Body of pancreas (tissue), 4 donors: ENCODE results near the gene ODF2. TPM values are rescaled to one million over a fixed set of nuclear protein-coding genes. Genes with fewer than 3 reads are reported as not detected.
"Not testable (repeated sequence)": the region's sequence is repeated elsewhere in the genome, so short reads cannot be mapped to it uniquely, and the experiment has no call there.

ENCODE experiments used
- ATAC-seq: fragments of 150-250 bp; one replicate; pipeline ENCODE4 v1.9.1; 2016
- DNase-seq, 4 donors: peaks; one replicate each; pipeline ENCODE4 v3.0.0-alpha.2; 2019
- H3K27ac ChIP-seq, 4 donors: fragments of 200-600 bp; sonication (generic); 1 replicate in 3 of 4; 2 replicates in 1 of 4; pipeline versions ENCODE4 v1.5.1 to v1.6.1; 2016 to 2019; ENCODE audit warnings: mild to moderate bottlenecking in 1 of 4, mixed read lengths in 1 of 4, moderate library complexity in 1 of 4
- H3K27me3 ChIP-seq, 2 donors: fragments of 200-600 bp; sonication (generic); one replicate each; pipeline ENCODE4 v1.6.0; 2016; ENCODE audit warnings: mild to moderate bottlenecking in 1 of 2
- H3K36me3 ChIP-seq, 2 donors: fragments of 200-600 bp; sonication (generic); replicated peaks in 1 of 2; 2 replicates each; pipeline ENCODE4 v1.5.1; 2016; ENCODE audit warnings: low read depth in 2 of 2; ENCODE audit not compliant: insufficient read depth in 1 of 2
- H3K4me1 ChIP-seq: fragments of 200-600 bp; sonication (generic); one replicate; pipeline ENCODE4 v1.6.0; 2016
- H3K4me3 ChIP-seq, 2 donors: fragments of 200-600 bp; sonication (generic); 1 replicate in 1 of 2; 2 replicates in 1 of 2; pipeline ENCODE4 v1.5.1; 2016 to 2019
- H3K9me3 ChIP-seq, 3 donors: fragments of 200-600 bp; sonication (generic); 1 replicate in 2 of 3; 2 replicates in 1 of 3; pipeline ENCODE4 v1.5.1; 2016
- CTCF ChIP-seq, 7 experiments: fragments of 450-650 bp in 4 of 7; fragments of 200-600 bp in 3 of 7; sonication (generic) in 3 of 7; IDR thresholded peaks; one replicate each; pipeline ENCODE4 v1.5.1; 2016 to 2019; ENCODE audit warnings: antibody characterized with exemption in 7 of 7
- POLR2A ChIP-seq, 3 donors: fragments of 450-650 bp; IDR thresholded peaks; one replicate each; pipeline ENCODE4 v1.6.1; 2016; ENCODE audit warnings: antibody characterized with exemption in 3 of 3, mild to moderate bottlenecking in 2 of 3
- WGBS, 2 donors: methylation state at CpG; one replicate each; pipeline ENCODE4 v1.1.5; 2017; 5-methylcytosine and 5-hydroxymethylcytosine counted together
- intact Hi-C: fragments of 100-400 bp; cut with DNase I; formaldehyde crosslinking; loops from one replicate; pipeline ENCODE4 v1.15.1; 2023
- total RNA-seq, 2 donors: library from RNA; depleted of rRNA; stranded (reverse); fragments of >200 nt; gene quantifications; one replicate each; pipeline ENCODE4 v1.1.0, GENCODE V29; 2016

Gene ODF2
- total RNA-seq, 2 donors from 2014 or later: 14.3 to 23.4 TPM

- intact Hi-C loops: no loop called here
- DNase-seq (no peak), ATAC-seq (no peak)
- peaks cover 0 to 13% of the 10 kb centered on the region in 2 donors for H3K36me3 ChIP-seq
- no peaks in the 10 kb centered on the region for H3K27me3 ChIP-seq
- H3K4me1 ChIP-seq: no peaks in the 10 kb centered on the region
- H3K4me3 ChIP-seq: no peak overlapping the region
- 62 to 69% methylated on average over 6 of the region's 6 CpGs for WGBS, 2 donors
- no peak for TF ChIP-seq POLR2A (IDR thresholded peaks at IDR 0.05)
- no peak for TF ChIP-seq CTCF (IDR thresholded peaks at IDR 0.05)
- H3K27ac ChIP-seq: no peak overlapping the region
- H3K9me3 ChIP-seq: no peaks in the 10 kb centered on the region
These were observed 40.1 kb downstream of the ODF2 start for GRCh38 chr9:128495804-128496417.

GRCh38 chr9:128497824-128498610 is 42.2 kb downstream of the ODF2 start:
- intact Hi-C loops: no loop called here
- DNase-seq (no peak), ATAC-seq (no peak)
- TF ChIP-seq POLR2A (IDR thresholded peaks at IDR 0.05) (no peak), CTCF (IDR thresholded peaks at IDR 0.05) (no peak)
- Histone ChIP-seq H3K4me3 (no peak overlapping the region), H3K27me3 (no peaks in the 10 kb centered on the region), H3K9me3 (no peaks in the 10 kb centered on the region), H3K36me3 (peaks cover 0 to 11% of the 10 kb centered on the region in 2 donors), H3K4me1 (no peaks in the 10 kb centered on the region), H3K27ac (no peak overlapping the region)
- WGBS, 2 donors: 89 to 90% methylated on average over 11 of the region's 11 CpGs

GRCh38 chr9:128498911-128499310 is 43.1 kb downstream of the ODF2 start:
- intact Hi-C loops: no loop called here
- 94 to 95% methylated on average over 9 of the region's 9 CpGs for WGBS, 2 donors
- H3K9me3 ChIP-seq: no peaks in the 10 kb centered on the region
- TF ChIP-seq CTCF (IDR thresholded peaks at IDR 0.05) (no peak), POLR2A (IDR thresholded peaks at IDR 0.05) (no peak)
- H3K36me3 ChIP-seq: peaks cover 0 to 11% of the 10 kb centered on the region in 2 donors
- ATAC-seq: no peak
- no peak for DNase-seq
- H3K27ac ChIP-seq: no peak overlapping the region
- H3K27me3 ChIP-seq: no peaks in the 10 kb centered on the region
- H3K4me3 ChIP-seq: no peak overlapping the region
- H3K4me1 ChIP-seq: peaks cover 5% of the 10 kb centered on the region

- Histone ChIP-seq H3K4me1 (peaks cover 7% of the 10 kb centered on the region), H3K36me3 (peaks cover 0 to 11% of the 10 kb centered on the region in 2 donors), H3K9me3 (no peaks in the 10 kb centered on the region), H3K4me3 (no peak overlapping the region), H3K27me3 (no peaks in the 10 kb centered on the region), H3K27ac (no peak overlapping the region)
- DNase-seq: no peak
- no peak for ATAC-seq
- TF ChIP-seq POLR2A (IDR thresholded peaks at IDR 0.05): no peak
- no peak for TF ChIP-seq CTCF (IDR thresholded peaks at IDR 0.05)
- intact Hi-C loops: no loop called here
- 86 to 90% methylated on average over 8 to 15 of the region's 15 CpGs for WGBS, 2 donors
These were observed 44.1 kb downstream of the ODF2 start for GRCh38 chr9:128499920-128500319.

GRCh38 chr9:128503415-128503825 is 47.6 kb downstream of the ODF2 start:
- H3K4me1 ChIP-seq: peaks cover 22% of the 10 kb centered on the region
- H3K4me3 ChIP-seq, DNase-seq, H3K27ac ChIP-seq, H3K9me3 ChIP-seq, H3K27me3 ChIP-seq, ATAC-seq, H3K36me3 ChIP-seq, intact Hi-C loops: not testable (repeated sequence)
- 62 to 65% methylated on average over 14 of the region's 14 CpGs for WGBS, 2 donors
